Gastroesophageal sphincter (tissue), 3 donors: ENCODE results near the gene CNTNAP1.

Source experiments
- EP300 ChIP-seq: sonication (generic); formaldehyde crosslinking; IDR thresholded peaks from one replicate; pipeline ENCODE4 v1.6.1; 2017; ENCODE audit warnings: antibody characterized with exemption, mild to moderate bottlenecking
- POLR2A ChIP-seq, 2 donors: fragments of 450-650 bp; IDR thresholded peaks; one replicate each; pipeline ENCODE4 v1.6.1; 2017; ENCODE audit warnings: antibody characterized with exemption in 2 of 2, mild to moderate bottlenecking in 2 of 2, moderate library complexity in 1 of 2
- POLR2AphosphoS5 ChIP-seq: sonication (generic); formaldehyde crosslinking; IDR thresholded peaks from one replicate; pipeline ENCODE4 v1.6.1; 2017; ENCODE audit warnings: antibody characterized with exemption
- TF ChIP-seq, protein P1 (sequence below), 4 experiments: fragments of 200-600 bp in 2 of 4; fragments of 450-650 bp in 2 of 4; sonication (generic) in 1 of 4; IDR thresholded peaks; one replicate each; pipeline ENCODE4 v1.5.1; 2017 to 2019; ENCODE audit warnings: antibody characterized with exemption in 4 of 4, mild to moderate bottlenecking in 2 of 4, moderate library complexity in 2 of 4

DNA sequence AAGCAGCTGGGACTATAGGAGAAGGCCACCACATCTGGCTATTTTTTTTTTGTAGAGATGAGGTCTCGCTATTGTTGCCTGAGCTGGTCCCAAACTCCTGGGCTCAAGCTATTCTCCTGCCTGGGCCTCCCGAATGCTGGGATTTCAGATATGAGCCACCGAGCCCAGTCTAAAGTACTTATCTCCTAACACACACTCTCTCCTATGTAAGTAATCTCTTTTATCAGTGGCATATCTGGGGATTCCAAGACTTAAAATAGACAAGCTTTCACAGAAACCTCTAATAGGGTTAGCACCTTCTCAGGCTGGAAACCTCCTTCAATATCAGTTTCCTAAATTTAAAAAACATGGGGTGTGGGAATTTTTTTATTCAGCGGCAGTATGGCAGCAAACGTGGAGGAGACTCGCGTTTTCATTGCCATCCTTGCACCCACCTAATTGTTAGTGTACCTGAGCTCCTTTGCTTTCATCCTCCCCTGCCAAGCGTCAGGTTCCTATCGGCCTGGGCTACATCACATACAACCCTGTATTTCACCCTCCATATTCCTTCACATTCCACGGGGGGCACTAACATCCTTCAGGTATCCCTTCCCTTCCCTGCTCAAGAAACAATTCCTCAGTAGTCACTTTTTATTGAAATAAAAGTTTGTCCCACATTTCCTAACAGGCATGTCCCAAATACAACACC lies 61.4 kb downstream of the CNTNAP1 start:
- TF ChIP-seq, protein P1, sequence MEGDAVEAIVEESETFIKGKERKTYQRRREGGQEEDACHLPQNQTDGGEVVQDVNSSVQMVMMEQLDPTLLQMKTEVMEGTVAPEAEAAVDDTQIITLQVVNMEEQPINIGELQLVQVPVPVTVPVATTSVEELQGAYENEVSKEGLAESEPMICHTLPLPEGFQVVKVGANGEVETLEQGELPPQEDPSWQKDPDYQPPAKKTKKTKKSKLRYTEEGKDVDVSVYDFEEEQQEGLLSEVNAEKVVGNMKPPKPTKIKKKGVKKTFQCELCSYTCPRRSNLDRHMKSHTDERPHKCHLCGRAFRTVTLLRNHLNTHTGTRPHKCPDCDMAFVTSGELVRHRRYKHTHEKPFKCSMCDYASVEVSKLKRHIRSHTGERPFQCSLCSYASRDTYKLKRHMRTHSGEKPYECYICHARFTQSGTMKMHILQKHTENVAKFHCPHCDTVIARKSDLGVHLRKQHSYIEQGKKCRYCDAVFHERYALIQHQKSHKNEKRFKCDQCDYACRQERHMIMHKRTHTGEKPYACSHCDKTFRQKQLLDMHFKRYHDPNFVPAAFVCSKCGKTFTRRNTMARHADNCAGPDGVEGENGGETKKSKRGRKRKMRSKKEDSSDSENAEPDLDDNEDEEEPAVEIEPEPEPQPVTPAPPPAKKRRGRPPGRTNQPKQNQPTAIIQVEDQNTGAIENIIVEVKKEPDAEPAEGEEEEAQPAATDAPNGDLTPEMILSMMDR (IDR thresholded peaks at IDR 0.05): no peak
- TF ChIP-seq POLR2A (IDR thresholded peaks at IDR 0.05): no peak
- no peak for TF ChIP-seq EP300
- no peak for TF ChIP-seq POLR2AphosphoS5
